WI38 (cell line): ENCODE measurements around the gene PEPD.

Experiments
- H3K4me3 ChIP-seq: 2 replicates; pipeline ENCODE4 v1.5.1; 2011; ENCODE audit warnings: low read depth, mild to moderate bottlenecking, control low read depth, low read length
- CTCF ChIP-seq: IDR thresholded peaks from 2 replicates; pipeline ENCODE4 v1.5.1; 2012; ENCODE audit warnings: low read depth, mild to moderate bottlenecking, control low read depth, low read length

PEPD gene

DNA sequence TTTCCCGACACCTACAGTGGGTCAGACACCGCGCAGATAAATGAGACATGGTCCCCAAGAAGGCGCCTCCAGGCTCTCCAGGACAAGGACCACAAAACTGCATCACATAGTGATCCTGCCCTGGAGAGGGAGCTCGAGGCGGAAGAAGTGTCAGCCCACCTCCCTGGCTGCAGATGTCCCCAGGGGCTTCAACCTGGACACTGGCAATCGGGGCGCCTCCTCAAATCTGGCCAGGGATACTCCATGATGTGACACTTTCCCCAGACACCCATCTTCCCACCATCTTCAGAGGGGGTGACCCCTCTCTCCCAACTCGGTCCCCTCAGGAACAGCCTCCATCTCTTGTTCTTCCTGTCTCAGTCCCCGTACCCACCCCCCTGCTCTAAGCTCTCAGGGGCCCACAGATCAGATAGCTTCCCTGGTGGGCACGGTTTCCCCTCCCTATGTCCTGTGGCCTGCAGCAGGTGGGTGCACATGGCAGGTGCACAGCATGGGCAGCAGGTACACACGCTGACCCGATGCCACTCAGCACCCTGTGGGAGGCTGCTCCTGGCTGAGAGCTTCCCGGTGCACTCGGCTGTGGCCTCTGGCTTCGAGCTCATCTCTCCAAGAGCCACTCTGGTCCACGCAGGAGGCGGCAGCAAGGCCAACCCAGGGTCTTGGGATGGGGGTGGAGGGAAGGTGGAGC, 61.2 kb downstream of the PEPD start:
- H3K4me3 ChIP-seq: no peak overlapping the region
- TF ChIP-seq CTCF: no peak

- H3K4me3 ChIP-seq: no peak overlapping the region
- TF ChIP-seq CTCF: no peak
Observed at GRCh38 chr19:33459222-33460090, 62.1 kb downstream of the PEPD start.

GRCh38 chr19:33458807-33459206, 62.8 kb downstream of the PEPD start:
- no peak for TF ChIP-seq CTCF
- no peak overlapping the region for H3K4me3 ChIP-seq

DNA sequence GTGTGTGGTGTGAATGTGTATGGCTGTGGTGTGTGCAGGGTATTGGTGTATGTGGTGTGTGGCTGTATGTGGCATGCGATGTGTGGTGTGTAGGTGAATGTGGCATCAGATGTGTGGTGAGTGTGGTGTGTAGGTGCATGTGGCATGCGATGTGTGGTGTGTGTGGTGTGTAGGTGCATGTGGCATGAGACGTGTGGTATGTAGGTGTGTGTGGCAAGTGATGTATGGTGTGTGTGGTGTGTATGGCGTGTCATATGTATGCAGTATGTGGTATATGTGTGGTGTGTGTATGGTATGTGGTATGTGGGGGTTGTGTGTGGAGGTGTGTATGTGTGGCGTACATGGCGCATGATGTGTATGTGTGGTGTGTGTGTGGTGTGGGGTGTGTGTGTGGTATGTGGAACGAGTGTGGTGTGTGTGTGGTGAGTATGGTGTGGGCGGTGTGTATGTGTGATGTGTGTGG, 63.4 kb downstream of the PEPD start:
- TF ChIP-seq CTCF: no peak
- H3K4me3 ChIP-seq: no peak overlapping the region

DNA sequence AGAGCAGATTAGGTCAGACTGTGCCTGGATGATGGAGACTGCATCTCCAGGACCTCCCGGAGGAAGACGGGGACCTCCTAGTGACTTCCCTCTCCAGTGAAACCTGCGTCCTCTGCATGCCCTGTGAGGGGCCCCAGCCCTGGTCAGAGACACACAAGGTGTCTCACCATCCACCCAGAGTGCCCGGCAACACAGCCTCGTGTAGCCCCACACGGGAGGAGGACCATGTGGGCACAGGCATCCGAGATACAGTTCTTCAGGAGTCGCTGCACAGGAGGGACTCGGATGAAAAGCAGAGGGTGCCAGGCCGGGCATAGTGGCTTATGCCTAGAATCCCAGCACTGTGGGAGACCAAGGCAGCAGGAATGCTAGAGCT, 64.8 kb downstream of the PEPD start:
- H3K4me3 ChIP-seq: no peak overlapping the region
- no peak for TF ChIP-seq CTCF

DNA sequence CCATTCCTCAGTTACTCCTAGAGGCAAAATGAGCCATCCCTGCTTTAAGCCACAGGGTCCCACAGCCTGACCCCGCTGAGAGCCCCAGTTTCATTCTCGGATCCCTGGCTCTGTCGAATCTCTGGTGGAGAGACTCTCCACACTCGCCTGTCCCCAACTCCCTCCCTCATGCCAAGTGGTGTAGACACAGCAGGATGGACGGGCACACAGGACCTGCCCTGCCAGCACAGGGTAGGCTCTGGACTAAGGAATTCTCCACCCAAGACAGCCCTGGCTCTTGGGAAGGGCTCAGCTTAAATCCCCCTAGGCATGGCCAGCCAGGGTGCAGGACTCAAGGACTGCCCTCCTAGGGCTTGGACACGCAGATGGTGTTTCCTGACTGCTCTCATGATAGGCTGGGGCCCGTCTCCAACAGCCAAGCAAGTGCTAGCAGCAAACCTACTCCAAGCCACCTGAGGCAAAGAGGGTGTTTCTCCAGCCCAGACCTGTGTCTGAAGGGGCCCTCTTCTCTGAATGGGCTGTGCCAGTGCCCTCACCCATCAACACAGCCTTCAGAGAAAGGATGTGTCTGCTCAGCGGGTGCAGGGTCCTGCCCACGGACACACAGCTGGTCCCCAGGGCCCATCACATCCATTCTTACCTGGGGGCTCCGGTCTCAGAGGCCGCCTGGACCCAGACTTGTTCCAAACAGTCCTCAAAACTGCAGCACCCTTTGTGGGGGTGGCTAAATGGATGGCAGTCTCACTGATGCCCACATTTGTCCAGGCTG, 65.3 kb downstream of the PEPD start:
- no peak for TF ChIP-seq CTCF
- no peak overlapping the region for H3K4me3 ChIP-seq

- H3K4me3 ChIP-seq: no peak overlapping the region
- no peak for TF ChIP-seq CTCF
Observed at GRCh38 chr19:33453265-33453664, 68.3 kb downstream of the PEPD start.
